Upper lobe of left lung (tissue), 4 donors: ENCODE measurements around the gene CLCN2.

Experiments used
- CTCF ChIP-seq, 6 experiments: fragments of 450-650 bp in 4 of 6; fragments of 200-600 bp in 2 of 6; sonication (generic) in 2 of 6; IDR thresholded peaks; one replicate each; pipeline ENCODE4 v1.5.1; 2016 to 2019; ENCODE audit warnings: antibody characterized with exemption in 6 of 6
- POLR2A ChIP-seq, 4 donors: fragments of 450-650 bp; IDR thresholded peaks; one replicate each; pipeline ENCODE4 v1.5.1; 2016 to 2017; ENCODE audit warnings: antibody characterized with exemption in 4 of 4, mild to moderate bottlenecking in 2 of 4
- POLR2AphosphoS5 ChIP-seq, 2 donors: sonication (generic); formaldehyde crosslinking; IDR thresholded peaks; one replicate each; pipeline ENCODE4 v1.5.1; 2017; ENCODE audit warnings: antibody characterized with exemption in 2 of 2

- TF ChIP-seq CTCF (IDR thresholded peaks at IDR 0.05) (no peak), POLR2AphosphoS5 (IDR thresholded peaks at IDR 0.05) (peak; percentile 17 to 24), POLR2A (IDR thresholded peaks at IDR 0.05) (peak in 1 of 4 donors; percentile 12)
Observed at GRCh38 chr3:184336547-184337398, 24.6 kb downstream of the CLCN2 start.
